ENCODE data around the gene PDCD2.

DNA sequence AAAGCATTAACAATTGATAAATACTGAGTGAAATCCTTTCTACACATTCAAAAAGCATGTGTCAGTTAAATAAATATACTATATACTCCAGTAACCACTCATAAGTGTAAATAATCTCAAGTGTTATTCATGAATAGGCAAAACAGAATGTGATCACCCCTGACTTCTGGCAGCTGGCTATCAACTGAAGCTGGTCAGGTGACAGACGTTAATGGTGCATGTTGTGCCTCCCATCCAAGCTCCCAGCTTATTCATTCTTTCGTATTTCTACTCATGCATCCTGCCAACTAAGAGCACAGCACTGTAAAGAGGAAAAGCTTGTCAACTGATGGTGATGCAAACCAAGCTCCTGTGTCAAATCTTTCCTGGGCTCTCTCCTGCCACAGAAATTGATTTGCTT is 39.0 kb downstream of the PDCD2 start:
- TF ChIP-seq, protein P1, sequence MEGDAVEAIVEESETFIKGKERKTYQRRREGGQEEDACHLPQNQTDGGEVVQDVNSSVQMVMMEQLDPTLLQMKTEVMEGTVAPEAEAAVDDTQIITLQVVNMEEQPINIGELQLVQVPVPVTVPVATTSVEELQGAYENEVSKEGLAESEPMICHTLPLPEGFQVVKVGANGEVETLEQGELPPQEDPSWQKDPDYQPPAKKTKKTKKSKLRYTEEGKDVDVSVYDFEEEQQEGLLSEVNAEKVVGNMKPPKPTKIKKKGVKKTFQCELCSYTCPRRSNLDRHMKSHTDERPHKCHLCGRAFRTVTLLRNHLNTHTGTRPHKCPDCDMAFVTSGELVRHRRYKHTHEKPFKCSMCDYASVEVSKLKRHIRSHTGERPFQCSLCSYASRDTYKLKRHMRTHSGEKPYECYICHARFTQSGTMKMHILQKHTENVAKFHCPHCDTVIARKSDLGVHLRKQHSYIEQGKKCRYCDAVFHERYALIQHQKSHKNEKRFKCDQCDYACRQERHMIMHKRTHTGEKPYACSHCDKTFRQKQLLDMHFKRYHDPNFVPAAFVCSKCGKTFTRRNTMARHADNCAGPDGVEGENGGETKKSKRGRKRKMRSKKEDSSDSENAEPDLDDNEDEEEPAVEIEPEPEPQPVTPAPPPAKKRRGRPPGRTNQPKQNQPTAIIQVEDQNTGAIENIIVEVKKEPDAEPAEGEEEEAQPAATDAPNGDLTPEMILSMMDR (IDR thresholded peaks at IDR 0.05): no peak
- no peak for TF ChIP-seq ZFX (IDR thresholded peaks at IDR 0.05; ENCODE audit: borderline replicate concordance)
